CD4-positive, CD25-positive, alpha-beta regulatory T cell (primary cell): ENCODE measurements around the gene MRPL21. TPM values are rescaled to one million over a fixed set of nuclear protein-coding genes. Genes with fewer than 3 reads are reported as not detected.

Source experiments
- ATAC-seq, 2 donors: fragments of 150-1000 bp; cut with Tn5 transposase; one replicate each; pipeline ENCODE4 v1.10.0; 2021; ENCODE audit warnings: low read depth in 2 of 2, moderate number of reproducible peaks in 2 of 2, moderate library complexity in 1 of 2
- DNase-seq, 3 donors: peaks; one replicate each; pipeline versions ENCODE4 v3.0.0 to v3.0.0-alpha.2; 2012 to 2022; ENCODE audit warnings: mixed read lengths in 1 of 3
- H3K27ac ChIP-seq: one replicate; pipeline ENCODE4 v1.7.0; 2013; ENCODE audit warnings: mild to moderate bottlenecking, low read length; ENCODE audit not compliant: insufficient read depth, poor library complexity, severe bottlenecking
- H3K27me3 ChIP-seq: one replicate; pipeline ENCODE4 v1.7.0; 2013; ENCODE audit warnings: low read length; ENCODE audit not compliant: control insufficient read depth, insufficient read depth
- H3K36me3 ChIP-seq: one replicate; pipeline ENCODE4 v1.7.0; 2013; ENCODE audit warnings: mild to moderate bottlenecking, low read length, moderate library complexity; ENCODE audit not compliant: control insufficient read depth, insufficient read depth
- H3K4me1 ChIP-seq: 2 replicates; pipeline ENCODE4 v1.7.0; 2013; ENCODE audit warnings: mild to moderate bottlenecking, low read length; ENCODE audit not compliant: insufficient read depth, control insufficient read depth, poor library complexity, severe bottlenecking
- H3K4me3 ChIP-seq: one replicate; pipeline ENCODE4 v1.7.0; 2013; ENCODE audit warnings: low read depth, mild to moderate bottlenecking, low read length, moderate library complexity
- H3K9me3 ChIP-seq, 2 experiments: 1 replicate in 1 of 2; 2 replicates in 1 of 2; pipeline ENCODE4 v1.7.0; 2013; ENCODE audit warnings: low read length in 2 of 2, mild to moderate bottlenecking in 1 of 2, moderate library complexity in 1 of 2; ENCODE audit not compliant: control insufficient read depth in 2 of 2
- H3K27ac Mint-ChIP-seq, 3 donors: one replicate each; pipeline ENCODE4 v1.8.0; 2020 to 2022; ENCODE audit warnings: mild to moderate bottlenecking in 3 of 3, mixed read lengths in 3 of 3, moderate library complexity in 2 of 3
- H3K27me3 Mint-ChIP-seq: one replicate; pipeline ENCODE4 v1.8.0; 2022; ENCODE audit warnings: mild to moderate bottlenecking, mixed read lengths
- H3K36me3 Mint-ChIP-seq: one replicate; pipeline ENCODE4 v1.8.0; 2020; ENCODE audit warnings: mixed read lengths
- H3K4me1 Mint-ChIP-seq, 4 donors: one replicate each; pipeline ENCODE4 v1.8.0; 2020 to 2022; ENCODE audit warnings: mixed read lengths in 4 of 4, mild to moderate bottlenecking in 1 of 4
- H3K4me3 Mint-ChIP-seq, 4 donors: one replicate each; pipeline ENCODE4 v1.8.0; 2020 to 2022; ENCODE audit warnings: mild to moderate bottlenecking in 4 of 4, mixed read lengths in 4 of 4, moderate library complexity in 3 of 4
- H3K9me3 Mint-ChIP-seq, 7 donors: one replicate each; pipeline ENCODE4 v1.8.0; 2020 to 2022; ENCODE audit warnings: mixed read lengths in 7 of 7, mild to moderate bottlenecking in 3 of 7, moderate library complexity in 2 of 7
- polyA plus RNA-seq, 4 donors: library from polyadenylated mRNA; unstranded; fragments of 300-500 nt; fragmentation: Illumina TruSeq; gene quantifications; one replicate each; pipeline ENCODE4 v1.2.3, GENCODE V29; 2021
- total RNA-seq: library from RNA; stranded (reverse); gene quantifications from one replicate; pipeline ENCODE4 v1.2.3, GENCODE V29; 2022

Gene MRPL21
- total and polyA plus RNA-seq, 5 donors from 2014 or later, result 40.7 to 137 (median 131) TPM

- H3K27me3 ChIP-seq, result no peaks in the 10 kb centered on the region
- H3K4me1 ChIP-seq, result no peaks in the 10 kb centered on the region
- Mint-ChIP-seq H3K4me3 (no peak overlapping the region), H3K36me3 (peaks cover 41% of the 10 kb centered on the region), H3K27me3 (no peaks in the 10 kb centered on the region), H3K4me1 (no peaks in the 10 kb centered on the region), H3K9me3 (no peaks in the 10 kb centered on the region), H3K27ac (no peak overlapping the region)
- ATAC-seq, result no peak
- peaks cover 81% of the 10 kb centered on the region for H3K36me3 ChIP-seq
- DNase-seq, result no peak
- no peaks in the 10 kb centered on the region for H3K9me3 ChIP-seq
- H3K27ac ChIP-seq, result no peak overlapping the region
- no peak overlapping the region for H3K4me3 ChIP-seq
Measured at GRCh38 chr11:68912254-68912653, 8.6 kb upstream of the MRPL21 start.

- Histone ChIP-seq H3K4me3 (no peak overlapping the region), H3K4me1 (no peaks in the 10 kb centered on the region), H3K27ac (no peak overlapping the region), H3K9me3 (no peaks in the 10 kb centered on the region), H3K27me3 (no peaks in the 10 kb centered on the region), H3K36me3 (peaks cover 78% of the 10 kb centered on the region)
- DNase-seq (no peak), ATAC-seq (no peak)
- Mint-ChIP-seq H3K36me3 (peaks cover 41% of the 10 kb centered on the region), H3K4me1 (no peaks in the 10 kb centered on the region), H3K9me3 (no peaks in the 10 kb centered on the region), H3K27me3 (no peaks in the 10 kb centered on the region), H3K4me3 (no peak overlapping the region), H3K27ac (no peak overlapping the region)
Measured at GRCh38 chr11:68911731-68912130, 8.1 kb upstream of the MRPL21 start.

- Mint-ChIP-seq H3K4me1 (peaks cover 0 to 2% (median under 1%) of the 10 kb centered on the region in 4 donors), H3K4me3 (no peak overlapping the region), H3K36me3 (peaks cover 35% of the 10 kb centered on the region), H3K9me3 (no peaks in the 10 kb centered on the region), H3K27ac (no peak overlapping the region), H3K27me3 (no peaks in the 10 kb centered on the region)
- no peaks in the 10 kb centered on the region for H3K9me3 ChIP-seq
- H3K4me3 ChIP-seq, result no peak overlapping the region
- DNase-seq, result no peak
- ATAC-seq, result no peak
- no peaks in the 10 kb centered on the region for H3K27me3 ChIP-seq
- H3K4me1 ChIP-seq, result no peaks in the 10 kb centered on the region
- peaks cover 71% of the 10 kb centered on the region for H3K36me3 ChIP-seq
- no peak overlapping the region for H3K27ac ChIP-seq
Measured at GRCh38 chr11:68910965-68911364, 7.3 kb upstream of the MRPL21 start.

- peaks cover 15% of the 10 kb centered on the region for H3K4me1 ChIP-seq
- Mint-ChIP-seq H3K4me1 (peaks cover 3 to 26% (median 16%) of the 10 kb centered on the region in 4 donors), H3K27ac (no peak overlapping the region), H3K9me3 (no peaks in the 10 kb centered on the region), H3K4me3 (peak overlapping the region in 1 of 4 donors; percentile 56), H3K27me3 (no peaks in the 10 kb centered on the region), H3K36me3 (peaks cover 29% of the 10 kb centered on the region)
- no peak for DNase-seq
- no peak overlapping the region for H3K4me3 ChIP-seq
- H3K27me3 ChIP-seq, result no peaks in the 10 kb centered on the region
- H3K27ac ChIP-seq, result no peak overlapping the region
- H3K9me3 ChIP-seq, result no peaks in the 10 kb centered on the region
- no peak for ATAC-seq
- H3K36me3 ChIP-seq, result peaks cover 47% of the 10 kb centered on the region
Measured at GRCh38 chr11:68908273-68908672, 4.6 kb upstream of the MRPL21 start.

GRCh38 chr11:68905421-68906360, 2.1 kb upstream of the MRPL21 start:
- H3K9me3 ChIP-seq, result no peaks in the 10 kb centered on the region
- H3K4me1 Mint-ChIP-seq, result peaks cover 19 to 43% (median 35%) of the 10 kb centered on the region in 4 donors
- H3K4me3 ChIP-seq, result peak overlapping the region; percentile 29
- peak overlapping the region; percentile 49 to 77 (median 60) for H3K27ac Mint-ChIP-seq
- no peaks in the 10 kb centered on the region for H3K27me3 Mint-ChIP-seq
- H3K4me1 ChIP-seq, result peaks cover 27% of the 10 kb centered on the region
- H3K27ac ChIP-seq, result no peak overlapping the region
- H3K9me3 Mint-ChIP-seq, result no peaks in the 10 kb centered on the region
- H3K4me3 Mint-ChIP-seq, result peak overlapping the region; percentile 95 to 99 (median 96)
- H3K36me3 Mint-ChIP-seq, result peaks cover 24% of the 10 kb centered on the region
- DNase-seq (no peak), ATAC-seq (no peak)
- H3K27me3 ChIP-seq, result no peaks in the 10 kb centered on the region
- peaks cover 30% of the 10 kb centered on the region for H3K36me3 ChIP-seq

- peaks cover 19 to 46% (median 39%) of the 10 kb centered on the region in 4 donors for H3K4me1 Mint-ChIP-seq
- H3K27me3 Mint-ChIP-seq, result no peaks in the 10 kb centered on the region
- Histone ChIP-seq H3K36me3 (peaks cover 31% of the 10 kb centered on the region), H3K9me3 (no peaks in the 10 kb centered on the region), H3K4me1 (peaks cover 27% of the 10 kb centered on the region), H3K4me3 (peak overlapping the region; percentile 80), H3K27ac (peak overlapping the region; percentile 75), H3K27me3 (no peaks in the 10 kb centered on the region)
- peak overlapping the region; percentile 70 to 98 (median 96) for H3K27ac Mint-ChIP-seq
- peaks cover 30% of the 10 kb centered on the region for H3K36me3 Mint-ChIP-seq
- DNase-seq (no peak), ATAC-seq (peak in 1 of 2 donors; percentile 8)
- no peaks in the 10 kb centered on the region for H3K9me3 Mint-ChIP-seq
- peak overlapping the region; percentile 95 to 99 (median 96) for H3K4me3 Mint-ChIP-seq
Measured at GRCh38 chr11:68904248-68904847, 716 bp upstream of the MRPL21 start.

- ATAC-seq, result no peak
- no peak for DNase-seq
- Histone ChIP-seq H3K4me1 (peaks cover 27% of the 10 kb centered on the region), H3K4me3 (no peak overlapping the region), H3K36me3 (peaks cover 46% of the 10 kb centered on the region), H3K9me3 (no peaks in the 10 kb centered on the region), H3K27ac (no peak overlapping the region), H3K27me3 (no peaks in the 10 kb centered on the region)
- Mint-ChIP-seq H3K9me3 (no peaks in the 10 kb centered on the region), H3K27me3 (no peaks in the 10 kb centered on the region), H3K4me1 (peaks cover 19 to 43% (median 39%) of the 10 kb centered on the region in 4 donors), H3K4me3 (peak overlapping the region in 1 of 4 donors; percentile 56), H3K36me3 (peaks cover 29% of the 10 kb centered on the region), H3K27ac (no peak overlapping the region)
Measured at GRCh38 chr11:68900835-68901381, 2.7 kb downstream of the MRPL21 start.
